Lower leg skin (tissue), 4 donors: ENCODE results near the gene TUBB6. TPM values are rescaled to one million over a fixed set of nuclear protein-coding genes. Genes with fewer than 3 reads are reported as not detected.

ENCODE experiments used
- DNase-seq, 2 donors: peaks; one replicate each; pipeline ENCODE4 v3.0.0-alpha.2; 2019; ENCODE audit warnings: low spot score in 2 of 2
- H3K4me3 ChIP-seq: fragments of 200-600 bp; sonication (generic); 2 replicates; pipeline ENCODE4 v1.5.1; 2017; ENCODE audit warnings: mild to moderate bottlenecking, low read depth; ENCODE audit not compliant: poor library complexity, severe bottlenecking
- CTCF ChIP-seq, 3 donors: fragments of 450-650 bp; IDR thresholded peaks; one replicate each; pipeline ENCODE4 v1.5.1; 2016; ENCODE audit warnings: antibody characterized with exemption in 3 of 3, mild to moderate bottlenecking in 3 of 3, moderate library complexity in 2 of 3
- POLR2A ChIP-seq, 2 donors: fragments of 450-650 bp; IDR thresholded peaks; one replicate each; pipeline ENCODE4 v1.6.1; 2016 to 2017; ENCODE audit warnings: antibody characterized with exemption in 2 of 2, mild to moderate bottlenecking in 1 of 2, moderate library complexity in 1 of 2
- WGBS, 2 donors: methylation state at CpG; one replicate each; pipeline ENCODE4 v1.1.5; 2018; 5-methylcytosine and 5-hydroxymethylcytosine counted together
- intact Hi-C: fragments of 100-400 bp; cut with DNase I; formaldehyde crosslinking; loops from one replicate; pipeline ENCODE4 v1.15.0; 2023; ENCODE audit warnings: low total_unique reads
- total RNA-seq, 4 donors: library from RNA; depleted of rRNA; stranded (reverse); fragments of >200 nt; gene quantifications; one replicate each; pipeline ENCODE4 v1.1.0, GENCODE V29; 2016

TUBB6 gene
- total RNA-seq, 4 donors from 2014 or later = 91.6 to 151 (median 133) TPM

GRCh38 chr18:12308386-12309100 is 502 bp downstream of the TUBB6 start:
- WGBS, 2 donors = 1% methylated on average over 21 to 40 of the region's 81 CpGs
- intact Hi-C loops = no loop called here
- DNase-seq = peak; percentile 81 to 98
- TF ChIP-seq POLR2A (IDR thresholded peaks at IDR 0.05) (no peak), CTCF (IDR thresholded peaks at IDR 0.05) (no peak)
- peak overlapping the region; percentile 70 for H3K4me3 ChIP-seq

GRCh38 chr18:12309683-12310198 is 1.7 kb downstream of the TUBB6 start:
- peak in 1 of 2 donors; percentile 68 for DNase-seq
- H3K4me3 ChIP-seq = no peak overlapping the region
- intact Hi-C loops = no loop called here
- 29 to 35% methylated on average over 7 of the region's 7 CpGs for WGBS, 2 donors
- no peak for TF ChIP-seq CTCF (IDR thresholded peaks at IDR 0.05)
- no peak for TF ChIP-seq POLR2A (IDR thresholded peaks at IDR 0.05)

DNA sequence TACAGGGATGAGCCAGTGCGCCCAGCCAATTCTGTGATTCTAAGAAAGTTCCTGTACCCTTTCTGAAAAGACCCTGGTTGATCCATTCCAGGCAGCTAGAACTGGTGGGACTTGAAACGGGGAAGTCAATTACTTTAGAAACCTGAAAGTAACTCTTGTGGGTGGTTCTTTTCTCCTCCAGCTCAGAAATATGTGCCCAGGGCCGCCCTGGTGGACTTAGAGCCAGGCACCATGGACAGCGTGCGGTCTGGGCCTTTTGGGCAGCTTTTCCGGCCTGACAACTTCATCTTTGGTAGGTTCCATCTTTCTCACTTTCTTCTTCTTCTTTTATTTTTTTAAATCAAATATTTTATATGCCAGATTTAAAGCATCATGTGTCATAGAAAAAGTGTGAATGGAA is 2.7 kb downstream of the TUBB6 start:
- H3K4me3 ChIP-seq = no peak overlapping the region
- TF ChIP-seq CTCF (IDR thresholded peaks at IDR 0.05) (no peak), POLR2A (IDR thresholded peaks at IDR 0.05) (no peak)
- intact Hi-C loops = no loop called here
- peak in 1 of 2 donors; percentile 48 for DNase-seq
- 95 to 97% methylated on average over 6 of the region's 6 CpGs for WGBS, 2 donors

DNA sequence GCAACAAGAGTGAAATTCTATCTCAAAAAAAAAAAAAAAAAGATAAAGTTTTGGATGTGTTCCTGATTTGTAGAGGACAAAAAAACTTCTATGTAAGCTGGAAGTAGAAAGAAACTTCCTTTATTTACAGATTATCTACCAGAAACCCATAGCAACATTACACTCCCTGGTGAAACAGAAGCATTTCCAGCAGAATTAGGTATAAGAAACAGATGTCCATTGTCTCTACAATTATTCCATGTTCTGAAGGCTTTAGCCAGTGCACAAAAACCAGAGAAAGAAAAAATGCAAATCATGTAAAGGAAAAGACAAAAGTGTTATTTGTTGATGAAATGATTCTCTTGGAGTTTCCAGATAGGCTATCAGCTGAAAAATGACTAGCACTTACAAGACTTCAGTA is 4.9 kb downstream of the TUBB6 start:
- no peak for DNase-seq
- intact Hi-C loops = no loop called here
- TF ChIP-seq CTCF (IDR thresholded peaks at IDR 0.05) = no peak
- no peak for TF ChIP-seq POLR2A (IDR thresholded peaks at IDR 0.05)
- no peak overlapping the region for H3K4me3 ChIP-seq

DNA sequence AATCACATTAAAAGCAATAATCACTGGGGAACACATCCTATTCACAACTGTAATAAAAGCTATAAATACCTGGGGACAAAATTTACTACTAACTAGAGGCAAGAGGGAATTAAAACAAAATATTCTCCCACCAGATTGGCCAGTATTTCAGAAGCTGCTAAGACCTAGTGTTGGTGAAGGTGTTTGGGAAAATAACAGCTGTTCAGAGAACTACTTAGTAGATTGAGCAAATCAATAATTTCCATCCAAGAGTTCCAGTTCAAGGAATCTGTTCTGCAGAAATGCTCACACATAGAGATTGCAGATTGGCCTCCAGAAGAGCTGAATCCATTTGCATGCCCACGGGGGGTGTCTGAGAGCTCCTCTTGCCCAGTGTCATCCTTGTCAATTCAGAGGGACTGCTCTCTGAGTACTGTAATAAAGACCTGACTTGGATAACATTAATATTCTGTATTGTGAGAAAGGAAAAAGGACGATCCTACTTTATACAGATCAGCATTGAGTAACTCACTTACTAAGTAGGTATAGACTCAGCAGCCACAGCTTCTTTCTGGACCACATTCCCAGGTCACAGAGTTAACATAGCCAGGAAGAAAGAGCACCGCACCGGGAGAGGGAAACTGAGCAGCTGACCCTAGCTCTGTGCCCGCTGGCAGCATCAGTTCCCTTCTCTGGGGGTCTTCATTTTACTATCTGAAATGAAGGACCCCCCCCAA is 5.6 kb downstream of the TUBB6 start:
- intact Hi-C loops = no loop called here
- 76 to 85% methylated on average over 5 of the region's 5 CpGs for WGBS, 2 donors
- no peak overlapping the region for H3K4me3 ChIP-seq

More for the DNA sequence above, 5.6 kb downstream of the TUBB6 start:
- TF ChIP-seq POLR2A (IDR thresholded peaks at IDR 0.05) (no peak), CTCF (IDR thresholded peaks at IDR 0.05) (no peak)
- peak in 1 of 2 donors; percentile 50 for DNase-seq
